Activated T-cell treated with anti-CD3 and anti-CD28 coated beads, Interleukin-2, amount 50 U/mL, for 72 hours (primary cell): ENCODE measurements around the gene CFAP91. TPM values are rescaled to one million over a fixed set of nuclear protein-coding genes. Genes with fewer than 3 reads are reported as not detected.

ENCODE experiments used
- ATAC-seq, 2 donors: fragments of 150-1000 bp; cut with Tn5 transposase; replicated peaks in 1 of 2; 2 replicates each; pipeline ENCODE4 v1.10.0; 2021; ENCODE audit warnings: moderate library complexity in 2 of 2, mild to moderate bottlenecking in 1 of 2
- DNase-seq, 2 donors: peaks; one replicate each; pipeline ENCODE4 v3.0.0; 2021 to 2022; ENCODE audit warnings: mixed read lengths in 1 of 2
- H3K27ac Mint-ChIP-seq: one replicate; pipeline ENCODE4 v1.8.0; 2022; ENCODE audit warnings: mild to moderate bottlenecking, moderate library complexity, mixed read lengths
- H3K27me3 Mint-ChIP-seq: one replicate; pipeline ENCODE4 v1.8.0; 2022; ENCODE audit warnings: low read depth, mixed read lengths
- H3K36me3 Mint-ChIP-seq, 2 donors: one replicate each; pipeline ENCODE4 v1.8.0; 2022; ENCODE audit warnings: mixed read lengths in 2 of 2, mild to moderate bottlenecking in 1 of 2; ENCODE audit not compliant: insufficient read depth in 2 of 2
- H3K4me1 Mint-ChIP-seq: one replicate; pipeline ENCODE4 v1.8.0; 2022; ENCODE audit warnings: low read depth, mixed read lengths
- H3K4me3 Mint-ChIP-seq, 2 donors: one replicate each; pipeline ENCODE4 v1.8.0; 2022; ENCODE audit warnings: mild to moderate bottlenecking in 2 of 2, mixed read lengths in 2 of 2, moderate library complexity in 2 of 2
- H3K9me3 Mint-ChIP-seq, 2 donors: one replicate each; pipeline ENCODE4 v1.8.0; 2022; ENCODE audit warnings: mixed read lengths in 2 of 2
- total RNA-seq, 2 donors: library from RNA; stranded (reverse); gene quantifications; one replicate each; pipeline ENCODE4 v1.2.3, GENCODE V29; 2022

The CFAP91 gene
- total RNA-seq, 2 donors from 2014 or later, result 0.30 to 0.41 TPM

GRCh38 chr3:119697394-119697793 lies 5.4 kb upstream of the CFAP91 start:
- no peak overlapping the region for H3K4me3 Mint-ChIP-seq
- no peak for DNase-seq
- peaks cover 1 to 2% of the 10 kb centered on the region in 2 donors for H3K36me3 Mint-ChIP-seq
- H3K4me1 Mint-ChIP-seq, result peaks cover 39% of the 10 kb centered on the region
- peak overlapping the region; percentile 11 for H3K27ac Mint-ChIP-seq
- H3K9me3 Mint-ChIP-seq, result peaks cover 3 to 4% of the 10 kb centered on the region in 2 donors
- no peaks in the 10 kb centered on the region for H3K27me3 Mint-ChIP-seq
- peak in 1 of 2 donors; percentile 25 for ATAC-seq

GRCh38 chr3:119700269-119700919 lies 2.4 kb upstream of the CFAP91 start:
- H3K27me3 Mint-ChIP-seq, result peaks cover 12% of the 10 kb centered on the region

GRCh38 chr3:119700920-119701734 lies 1.7 kb upstream of the CFAP91 start:
- no peak for DNase-seq
- peak; percentile 26 to 37 for ATAC-seq
- H3K27ac Mint-ChIP-seq, result peak overlapping the region; percentile 94
- H3K4me3 Mint-ChIP-seq, result peak overlapping the region; percentile 80 to 83
- H3K36me3 Mint-ChIP-seq, result peaks cover 1 to 2% of the 10 kb centered on the region in 2 donors
- H3K27me3 Mint-ChIP-seq, result peaks cover 12% of the 10 kb centered on the region
- H3K9me3 Mint-ChIP-seq, result peaks cover 3 to 4% of the 10 kb centered on the region in 2 donors
- peaks cover 36% of the 10 kb centered on the region for H3K4me1 Mint-ChIP-seq

More at GRCh38 chr3:119700269-119700919, 2.4 kb upstream of the CFAP91 start:
- H3K36me3 Mint-ChIP-seq, result peaks cover 1 to 2% of the 10 kb centered on the region in 2 donors
- peak; percentile 49 to 57 for DNase-seq
- H3K4me3 Mint-ChIP-seq, result peak overlapping the region; percentile 80 to 83
- peak overlapping the region; percentile 94 for H3K27ac Mint-ChIP-seq
- peak; percentile 51 to 61 for ATAC-seq
- peaks cover 3 to 4% of the 10 kb centered on the region in 2 donors for H3K9me3 Mint-ChIP-seq
- H3K4me1 Mint-ChIP-seq, result peaks cover 43% of the 10 kb centered on the region

- Mint-ChIP-seq H3K9me3 (peaks cover 3 to 4% of the 10 kb centered on the region in 2 donors), H3K4me1 (peaks cover 36% of the 10 kb centered on the region), H3K36me3 (peaks cover 1 to 2% of the 10 kb centered on the region in 2 donors), H3K27me3 (peaks cover 12% of the 10 kb centered on the region), H3K4me3 (peak overlapping the region; percentile 80 to 85), H3K27ac (no peak overlapping the region)
- no peak for DNase-seq
- ATAC-seq, result no peak
Measured at GRCh38 chr3:119703820-119704531, 1.2 kb downstream of the CFAP91 start.

- Mint-ChIP-seq H3K4me1 (no peaks in the 10 kb centered on the region), H3K27ac (no peak overlapping the region), H3K36me3 (no peaks in the 10 kb centered on the region), H3K27me3 (no peaks in the 10 kb centered on the region), H3K9me3 (no peaks in the 10 kb centered on the region), H3K4me3 (no peak overlapping the region)
- no peak for ATAC-seq
- DNase-seq, result no peak
Measured at GRCh38 chr3:119715105-119715504, 12.3 kb downstream of the CFAP91 start.

- no peak for ATAC-seq
- no peak overlapping the region for H3K27ac Mint-ChIP-seq
- no peaks in the 10 kb centered on the region for H3K27me3 Mint-ChIP-seq
- no peaks in the 10 kb centered on the region for H3K4me1 Mint-ChIP-seq
- no peaks in the 10 kb centered on the region for H3K9me3 Mint-ChIP-seq
- H3K4me3 Mint-ChIP-seq, result no peak overlapping the region
- DNase-seq, result no peak
- no peaks in the 10 kb centered on the region for H3K36me3 Mint-ChIP-seq
Measured at GRCh38 chr3:119716998-119717397, 14.2 kb downstream of the CFAP91 start.

- no peak for DNase-seq
- Mint-ChIP-seq H3K27me3 (no peaks in the 10 kb centered on the region), H3K36me3 (no peaks in the 10 kb centered on the region), H3K27ac (no peak overlapping the region), H3K4me1 (no peaks in the 10 kb centered on the region), H3K4me3 (no peak overlapping the region), H3K9me3 (no peaks in the 10 kb centered on the region)
- no peak for ATAC-seq
Measured at GRCh38 chr3:119717520-119717919, 14.7 kb downstream of the CFAP91 start.

- no peaks in the 10 kb centered on the region for H3K36me3 Mint-ChIP-seq
- ATAC-seq, result no peak
- no peaks in the 10 kb centered on the region for H3K27me3 Mint-ChIP-seq
Measured at GRCh38 chr3:119723022-119723421, 20.2 kb downstream of the CFAP91 start.

GRCh38 chr3:119726909-119727308 lies 24.1 kb downstream of the CFAP91 start:
- DNase-seq (no peak), ATAC-seq (no peak)
- Mint-ChIP-seq H3K36me3 (no peaks in the 10 kb centered on the region), H3K27me3 (no peaks in the 10 kb centered on the region), H3K27ac (no peak overlapping the region), H3K9me3 (no peaks in the 10 kb centered on the region), H3K4me1 (peaks cover 4% of the 10 kb centered on the region), H3K4me3 (no peak overlapping the region)

More at GRCh38 chr3:119723022-119723421, 20.2 kb downstream of the CFAP91 start:
- Mint-ChIP-seq H3K9me3 (no peaks in the 10 kb centered on the region), H3K4me3 (no peak overlapping the region), H3K4me1 (no peaks in the 10 kb centered on the region), H3K27ac (no peak overlapping the region)
- DNase-seq, result no peak

- no peaks in the 10 kb centered on the region for H3K9me3 Mint-ChIP-seq
- no peaks in the 10 kb centered on the region for H3K36me3 Mint-ChIP-seq
- DNase-seq (no peak), ATAC-seq (no peak)
- H3K4me1 Mint-ChIP-seq, result peaks cover 7% of the 10 kb centered on the region
- H3K4me3 Mint-ChIP-seq, result no peak overlapping the region
- H3K27me3 Mint-ChIP-seq, result no peaks in the 10 kb centered on the region
- H3K27ac Mint-ChIP-seq, result no peak overlapping the region
Measured at GRCh38 chr3:119729996-119730395, 27.2 kb downstream of the CFAP91 start.

- DNase-seq (peak in 1 of 2 donors; percentile 6), ATAC-seq (peak; percentile 72 to 86)
- Mint-ChIP-seq H3K4me1 (peaks cover 7% of the 10 kb centered on the region), H3K9me3 (no peaks in the 10 kb centered on the region), H3K4me3 (peak overlapping the region in 1 of 2 donors; percentile 8), H3K36me3 (no peaks in the 10 kb centered on the region), H3K27ac (peak overlapping the region; percentile 39), H3K27me3 (no peaks in the 10 kb centered on the region)
Measured at GRCh38 chr3:119731560-119732343, 28.9 kb downstream of the CFAP91 start.

GRCh38 chr3:119733812-119734211 lies 31.0 kb downstream of the CFAP91 start:
- H3K36me3 Mint-ChIP-seq, result no peaks in the 10 kb centered on the region
- H3K9me3 Mint-ChIP-seq, result no peaks in the 10 kb centered on the region
- no peak overlapping the region for H3K27ac Mint-ChIP-seq
- ATAC-seq (no peak), DNase-seq (no peak)
- no peak overlapping the region for H3K4me3 Mint-ChIP-seq
- H3K27me3 Mint-ChIP-seq, result peaks cover 1% of the 10 kb centered on the region
- peaks cover 7% of the 10 kb centered on the region for H3K4me1 Mint-ChIP-seq
